HL-60 (cell line): Measurements from ENCODE around the gene ATG5.

Experiments used
- DNase-seq, 2 experiments: peaks; one replicate each; pipeline ENCODE4 v3.0.0-alpha.2; 2010 to 2020; ENCODE audit warnings: low read depth in 1 of 2, low spot score in 1 of 2
- H3K27ac ChIP-seq: fragments of 250-450 bp; sonication (Bioruptor Pico); replicated peaks from 2 replicates; pipeline ENCODE4 v1.5.1; 2020; ENCODE audit warnings: mild to moderate bottlenecking, moderate library complexity
- H3K27me3 ChIP-seq: fragments of 250-450 bp; sonication (Bioruptor Pico); 2 replicates; pipeline ENCODE4 v1.5.1; 2021; ENCODE audit warnings: mild to moderate bottlenecking, moderate library complexity; ENCODE audit not compliant: insufficient read depth, poor library complexity, severe bottlenecking
- H3K4me3 ChIP-seq: replicated peaks from 2 replicates; pipeline ENCODE4 v1.5.1; 2011; ENCODE audit warnings: mild to moderate bottlenecking, control low read depth, low read length; ENCODE audit not compliant: insufficient read depth
- CTCF ChIP-seq: IDR thresholded peaks from one replicate; pipeline ENCODE4 v1.5.1; 2011; ENCODE audit warnings: low read length, control low read depth, inconsistent platforms; ENCODE audit not compliant: insufficient read depth
- GABPA ChIP-seq: IDR thresholded peaks from 2 replicates; pipeline ENCODE4 v1.6.1; 2012; ENCODE audit warnings: low read depth
- POLR2AphosphoS5 ChIP-seq: IDR thresholded peaks from 2 replicates; pipeline ENCODE4 v1.6.1; 2012; ENCODE audit warnings: low read depth
- REST ChIP-seq: IDR thresholded peaks from 2 replicates; pipeline ENCODE4 v1.6.1; 2012; ENCODE audit warnings: low read depth; ENCODE audit not compliant: insufficient replicate concordance
- SPI1 ChIP-seq: IDR thresholded peaks from 2 replicates; pipeline ENCODE4 v1.6.1; 2012; ENCODE audit warnings: low read depth, mild to moderate bottlenecking, borderline replicate concordance

ATG5 gene

GRCh38 chr6:106356378-106356777 lies 30.8 kb upstream of the ATG5 start:
- H3K4me3 ChIP-seq, result no peak overlapping the region
- TF ChIP-seq CTCF (no peak), REST (no peak), GABPA (no peak), SPI1 (no peak), POLR2AphosphoS5 (no peak)
- H3K27me3 ChIP-seq, result no peaks in the 10 kb centered on the region
- no peak for DNase-seq
- H3K27ac ChIP-seq, result no peak overlapping the region

GRCh38 chr6:106347219-106347618 lies 21.7 kb upstream of the ATG5 start:
- no peak overlapping the region for H3K4me3 ChIP-seq
- no peak for DNase-seq
- no peaks in the 10 kb centered on the region for H3K27me3 ChIP-seq
- TF ChIP-seq REST (no peak), GABPA (no peak), SPI1 (no peak), CTCF (no peak), POLR2AphosphoS5 (no peak)
- no peak overlapping the region for H3K27ac ChIP-seq

GRCh38 chr6:106339334-106340029 lies 13.9 kb upstream of the ATG5 start:
- DNase-seq, result peak in 1 of 2 experiments; percentile 65
- peak; percentile 68 for TF ChIP-seq CTCF
- no peak for TF ChIP-seq SPI1
- H3K4me3 ChIP-seq, result no peak overlapping the region
- no peaks in the 10 kb centered on the region for H3K27me3 ChIP-seq
- no peak overlapping the region for H3K27ac ChIP-seq
